Body of pancreas (tissue), 4 donors: ENCODE measurements around the gene SEMA3G.

Experiments
- CTCF ChIP-seq, 7 experiments: fragments of 450-650 bp in 4 of 7; fragments of 200-600 bp in 3 of 7; sonication (generic) in 3 of 7; IDR thresholded peaks; one replicate each; pipeline ENCODE4 v1.5.1; 2016 to 2019; ENCODE audit warnings: antibody characterized with exemption in 7 of 7
- POLR2A ChIP-seq, 3 donors: fragments of 450-650 bp; IDR thresholded peaks; one replicate each; pipeline ENCODE4 v1.6.1; 2016; ENCODE audit warnings: antibody characterized with exemption in 3 of 3, mild to moderate bottlenecking in 2 of 3

GRCh38 chr3:52439426-52440248 lies 5.3 kb downstream of the SEMA3G start:
- no peak for TF ChIP-seq CTCF (IDR thresholded peaks at IDR 0.05)
- TF ChIP-seq POLR2A (IDR thresholded peaks at IDR 0.05) = no peak
